Subcutaneous adipose tissue (tissue), 4 donors: Measurements from ENCODE around the gene CD99L2. TPM values are rescaled to one million over a fixed set of nuclear protein-coding genes. Genes with fewer than 3 reads are reported as not detected.

Experiments used
- CTCF ChIP-seq: fragments of 450-650 bp; IDR thresholded peaks from one replicate; pipeline ENCODE4 v1.5.1; 2016; ENCODE audit warnings: low read depth, mild to moderate bottlenecking, control low read depth, antibody characterized with exemption, moderate library complexity
- total RNA-seq, 4 donors: library from RNA; depleted of rRNA; stranded (reverse); fragments of >200 nt; gene quantifications; one replicate each; pipeline ENCODE4 v1.1.0, GENCODE V29; 2016

CD99L2 gene
- total RNA-seq, 4 donors from 2014 or later: 38.6 to 88.1 (median 72.9) TPM

DNA sequence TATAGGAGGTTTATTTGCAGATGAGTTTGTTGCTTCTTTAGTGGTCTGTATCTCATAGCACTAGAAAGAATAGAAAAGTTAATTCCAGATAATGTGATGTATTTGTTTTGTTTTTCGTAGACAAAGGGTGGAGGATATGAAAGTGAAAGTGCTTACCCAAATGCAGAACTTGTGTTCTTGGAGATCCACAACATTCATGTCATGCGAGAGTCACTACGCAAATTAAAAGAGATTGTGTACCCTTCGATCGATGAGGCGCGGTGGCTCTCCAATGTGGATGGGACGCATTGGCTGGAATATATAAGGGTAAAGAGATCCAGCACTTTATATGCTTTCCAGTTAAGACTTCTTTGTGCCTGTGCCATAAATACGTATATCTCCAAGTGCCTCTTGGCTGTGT lies 162.0 kb downstream of the CD99L2 start:
- TF ChIP-seq CTCF: no peak

- no peak for TF ChIP-seq CTCF
These were observed 166.7 kb downstream of the CD99L2 start for GRCh38 chrX:150731795-150732194.

DNA sequence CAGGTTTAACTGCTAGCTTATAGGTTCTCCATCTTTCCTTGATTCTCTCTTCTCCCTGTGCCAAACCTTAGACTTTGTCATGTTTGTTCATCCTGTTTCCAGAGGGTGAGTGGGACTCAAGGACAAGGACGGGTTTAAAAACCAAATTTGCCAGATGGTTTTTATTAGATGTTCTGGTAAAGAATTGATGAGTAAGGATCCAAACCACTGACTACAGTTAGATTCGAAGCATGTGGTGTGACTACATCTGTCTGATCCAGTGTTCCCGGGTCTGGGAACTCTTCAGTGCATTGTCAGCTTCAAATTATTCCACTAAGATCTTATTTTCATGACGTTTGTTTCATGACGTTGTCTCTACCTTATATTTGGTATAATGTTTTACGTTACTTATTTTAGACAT lies 167.7 kb downstream of the CD99L2 start:
- no peak for TF ChIP-seq CTCF

DNA sequence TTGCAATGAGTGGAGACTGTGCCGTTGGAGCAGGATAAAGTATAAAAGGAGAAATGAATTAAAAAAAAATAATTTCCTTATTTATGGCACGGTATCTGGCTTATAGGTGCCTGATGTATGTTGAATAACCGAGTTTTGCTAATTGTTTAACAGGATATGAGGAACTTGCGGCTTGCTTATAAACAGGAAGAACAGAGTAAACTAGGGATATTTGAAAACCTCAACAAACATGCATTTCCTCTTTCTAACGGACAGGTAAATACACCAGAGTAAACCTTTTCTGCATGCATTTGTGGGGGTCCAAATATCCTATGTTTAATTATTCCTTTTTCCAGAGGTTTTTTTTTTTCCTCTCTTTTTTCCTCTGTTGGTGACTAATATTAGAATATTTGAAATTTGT lies 168.5 kb downstream of the CD99L2 start:
- TF ChIP-seq CTCF: no peak

GRCh38 chrX:150719621-150720020 lies 178.8 kb downstream of the CD99L2 start:
- TF ChIP-seq CTCF: no peak

Other genes with a start within 250 kb of the CD99L2 start
- 10 to 100 TPM; 13.4 to 16.8 (median 15.0) TPM for gene MTMR1, start 205.3 kb downstream of the CD99L2 start, total RNA-seq
- 1 to 10 TPM; 1.5 to 6.3 (median 4.7) TPM for gene HMGB3, start 84.7 kb upstream of the CD99L2 start, total RNA-seq